ENCODE measurements around the gene CNTNAP3B.
"Not testable (repeated sequence)": the region's sequence is repeated elsewhere in the genome, so short reads cannot be mapped to it uniquely, and the experiment has no call there.

CNTNAP3B gene

GRCh38 chr9:42129073-42129729, at the start of gene CNTNAP3B:
Gene CNTNAP3B (minus strand): TSS chr9:42129426. CDS start chr9:42129094, 332 bp downstream.
- in situ Hi-C loops (cut with MboI; ENCODE audit: low sequenced_read_pairs), result not testable (repeated sequence)

GRCh38 chr9:42160299-42160698, 31.1 kb upstream of the CNTNAP3B start:
- in situ Hi-C loops (cut with MboI; ENCODE audit: low sequenced_read_pairs), result not testable (repeated sequence)

DNA sequence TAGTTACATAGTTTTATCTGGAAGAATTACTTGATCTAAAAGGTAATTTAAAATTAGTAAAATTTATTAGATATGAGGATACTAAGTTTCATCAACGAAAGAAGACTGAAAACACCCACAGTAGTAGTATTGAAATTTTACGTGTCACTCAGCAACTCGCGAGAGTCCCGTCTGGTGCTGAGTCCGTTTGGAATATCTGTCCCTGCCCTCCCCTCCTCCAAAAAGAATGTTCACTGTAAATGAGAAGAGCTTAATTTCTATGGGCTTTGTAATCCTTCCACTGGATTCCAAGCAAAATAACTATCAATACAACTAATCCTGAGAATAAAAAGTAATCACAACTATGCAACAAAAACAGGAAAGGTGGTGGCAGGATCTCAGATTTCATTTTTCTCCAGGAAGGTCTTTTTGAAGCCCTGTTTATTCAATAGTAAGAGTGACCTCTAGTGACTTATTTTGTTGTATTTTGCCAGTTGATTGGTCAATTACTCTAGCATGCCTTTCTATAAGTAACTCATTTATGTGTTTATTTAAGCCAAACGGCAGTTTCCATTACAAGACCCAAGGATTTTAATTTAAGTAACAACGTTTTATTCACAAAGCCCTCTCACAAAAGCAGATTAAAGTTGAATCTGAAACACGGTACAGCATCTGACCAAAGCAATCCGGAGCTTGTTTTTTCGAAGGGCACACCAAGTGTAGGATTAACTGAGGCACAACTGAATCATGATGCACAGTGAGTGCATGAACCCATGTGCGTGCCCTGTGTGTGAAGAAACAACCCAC, 2.0 kb downstream of the CNTNAP3B start:
- in situ Hi-C loops (cut with MboI; ENCODE audit: low sequenced_read_pairs), result not testable (repeated sequence)

DNA sequence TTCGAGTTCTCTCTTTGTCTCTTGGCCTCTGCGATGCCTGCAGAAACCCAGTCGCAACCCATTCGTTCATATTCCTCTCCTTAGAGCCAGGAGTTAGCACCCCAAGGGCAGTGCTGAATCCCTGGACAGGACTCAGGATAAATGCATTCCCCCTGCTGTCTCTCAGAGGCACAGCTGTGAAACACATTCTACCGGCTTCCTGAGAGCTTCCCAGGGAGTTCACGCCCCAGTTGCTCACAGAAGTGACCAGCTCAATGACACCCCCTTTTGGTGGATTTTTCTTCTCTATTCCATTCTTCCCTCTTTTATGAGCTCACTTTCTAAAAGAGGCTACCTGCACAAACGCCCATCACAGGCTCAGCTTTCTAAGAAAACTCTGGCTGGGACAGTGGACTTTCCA, 8.2 kb downstream of the CNTNAP3B start:
- in situ Hi-C loops (cut with MboI; ENCODE audit: low sequenced_read_pairs), result not testable (repeated sequence)

- in situ Hi-C loops (cut with MboI; ENCODE audit: low sequenced_read_pairs), result not testable (repeated sequence)
These were observed 33.3 kb downstream of the CNTNAP3B start for GRCh38 chr9:42095929-42096328.

DNA sequence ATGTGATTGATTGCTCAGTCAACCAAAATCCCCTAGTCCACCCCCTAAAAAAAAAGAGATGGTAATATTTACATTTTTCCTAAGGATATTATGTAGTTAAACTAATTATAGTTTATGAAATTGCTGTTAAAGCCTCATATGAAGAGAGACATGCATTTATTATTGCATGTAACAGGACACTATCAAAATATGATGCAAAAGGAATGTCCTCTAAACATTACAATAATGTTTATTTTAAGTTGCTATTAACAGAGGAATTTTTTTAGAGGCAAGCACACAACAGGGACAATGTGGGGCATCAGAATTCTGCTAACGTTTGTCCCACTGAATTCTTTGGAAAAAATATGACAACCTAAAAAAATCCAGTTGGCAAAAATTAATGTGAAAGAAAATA, 44.7 kb downstream of the CNTNAP3B start:
- in situ Hi-C loops (cut with MboI; ENCODE audit: low sequenced_read_pairs), result not testable (repeated sequence)

- in situ Hi-C loops (cut with MboI; ENCODE audit: low sequenced_read_pairs), result not testable (repeated sequence)
These were observed 45.2 kb downstream of the CNTNAP3B start for GRCh38 chr9:42083877-42084558.

GRCh38 chr9:42080376-42080775, 48.9 kb downstream of the CNTNAP3B start:
- in situ Hi-C loops (cut with MboI; ENCODE audit: low sequenced_read_pairs), result not testable (repeated sequence)

DNA sequence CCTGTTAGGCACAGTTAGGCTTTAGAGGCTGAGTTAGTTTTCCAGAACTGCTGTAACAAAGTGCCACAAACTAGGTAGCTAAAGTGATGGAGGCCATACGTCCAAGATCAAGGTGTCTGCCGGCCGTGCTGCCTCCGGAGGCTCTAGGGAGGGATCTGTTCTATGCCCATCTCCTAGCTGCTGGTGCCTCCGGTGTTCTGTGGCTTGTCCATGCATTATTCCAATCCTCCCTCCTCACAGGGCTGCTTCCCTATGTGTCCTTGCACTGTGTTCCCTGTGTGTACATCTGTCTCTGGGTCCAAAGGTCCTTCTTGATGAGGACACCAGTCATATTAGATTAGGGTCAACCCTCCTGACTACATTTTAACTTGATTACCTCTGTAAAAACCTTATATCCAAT, 54.4 kb downstream of the CNTNAP3B start:
- in situ Hi-C loops (cut with MboI; ENCODE audit: low sequenced_read_pairs), result not testable (repeated sequence)

GRCh38 chr9:42071026-42071425, 58.2 kb downstream of the CNTNAP3B start:
- in situ Hi-C loops (cut with MboI; ENCODE audit: low sequenced_read_pairs), result not testable (repeated sequence)

DNA sequence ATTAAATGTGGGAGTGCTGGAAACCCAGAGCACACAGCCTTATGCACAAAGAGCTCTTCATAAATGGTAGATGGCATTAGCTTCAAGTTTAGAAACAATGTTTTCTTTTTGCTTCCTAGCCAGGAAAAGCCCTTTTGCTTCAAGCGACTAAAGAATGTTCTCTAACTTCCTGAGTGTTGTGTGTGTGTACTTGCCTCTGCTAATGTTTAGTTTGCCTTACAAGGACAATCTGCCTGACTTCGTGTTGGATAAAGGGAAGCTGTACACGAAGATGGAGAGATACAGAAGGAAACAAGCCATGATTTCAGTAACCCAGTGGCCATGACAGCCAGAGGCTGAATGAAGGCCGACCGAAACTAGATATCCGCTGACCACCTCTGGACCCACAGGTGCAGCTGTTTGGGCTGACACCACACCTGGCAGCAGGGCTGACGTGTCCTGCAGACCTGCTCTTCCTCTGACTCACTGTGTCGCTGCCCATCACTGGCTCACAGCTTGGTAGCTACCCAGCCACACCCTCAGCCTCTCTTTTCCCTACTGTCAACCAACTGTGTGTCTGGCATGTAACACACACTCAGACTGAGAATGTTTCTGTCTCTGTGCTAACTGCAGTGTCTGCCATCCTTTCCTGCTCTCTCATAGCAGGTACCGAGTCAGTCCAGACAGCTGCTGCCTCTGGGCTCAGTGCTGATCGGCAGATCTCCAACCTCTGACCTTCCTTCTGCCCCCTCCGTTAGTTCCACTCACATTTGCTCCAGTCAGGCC, 59.0 kb downstream of the CNTNAP3B start:
- in situ Hi-C loops (cut with MboI; ENCODE audit: low sequenced_read_pairs), result not testable (repeated sequence)

GRCh38 chr9:42053874-42054273, 75.4 kb downstream of the CNTNAP3B start:
- in situ Hi-C loops (cut with MboI; ENCODE audit: low sequenced_read_pairs), result not testable (repeated sequence)

- in situ Hi-C loops (cut with MboI; ENCODE audit: low sequenced_read_pairs), result not testable (repeated sequence)
These were observed 78.5 kb downstream of the CNTNAP3B start for GRCh38 chr9:42050701-42051100.

DNA sequence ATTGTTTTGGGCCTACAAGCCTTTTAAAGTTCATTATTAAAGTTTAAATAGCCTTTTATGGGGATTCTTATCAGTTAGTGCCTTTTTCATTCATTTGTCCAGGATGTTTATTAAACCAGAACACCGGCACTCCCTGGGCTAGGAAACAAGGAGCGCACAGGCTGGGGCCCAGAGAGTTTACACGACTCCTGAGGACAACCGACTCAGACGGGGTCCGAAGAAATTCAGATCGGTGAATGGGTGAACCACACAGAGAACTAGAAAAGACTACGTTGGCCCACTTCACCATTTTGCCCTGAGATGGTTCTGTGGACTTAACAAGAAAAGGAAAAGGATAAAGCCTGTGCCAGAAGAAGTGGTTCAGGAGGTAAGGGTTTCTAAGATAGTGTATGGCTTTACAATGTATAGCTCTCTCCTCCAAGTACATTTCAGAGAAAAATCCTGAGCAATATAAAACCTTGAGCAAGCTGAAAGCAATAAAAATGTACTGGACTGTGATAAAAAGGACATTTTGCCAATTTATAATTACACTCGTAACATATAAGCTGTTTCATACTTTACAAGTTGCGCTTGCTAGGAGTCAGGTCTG, 84.7 kb downstream of the CNTNAP3B start:
- in situ Hi-C loops (cut with MboI; ENCODE audit: low sequenced_read_pairs), result not testable (repeated sequence)

DNA sequence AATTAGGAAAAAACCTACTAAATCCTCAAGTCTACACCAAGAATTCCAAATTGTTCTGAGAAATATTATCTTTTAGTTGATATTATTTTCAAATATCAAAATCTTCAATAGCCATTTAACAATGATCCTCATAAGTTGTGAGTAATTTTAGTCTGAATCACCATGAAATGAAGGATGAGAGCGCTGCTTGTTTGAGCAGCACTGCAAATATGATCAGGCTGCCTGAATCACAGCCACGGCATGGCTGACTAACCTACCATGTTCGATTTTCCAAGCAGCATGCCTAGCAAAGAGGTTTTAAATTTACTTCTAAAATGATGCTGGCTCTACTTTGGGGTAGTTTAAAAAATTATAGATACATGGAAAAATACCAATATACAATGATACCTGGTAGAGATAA, 95.7 kb downstream of the CNTNAP3B start:
- in situ Hi-C loops (cut with MboI; ENCODE audit: low sequenced_read_pairs), result not testable (repeated sequence)

DNA sequence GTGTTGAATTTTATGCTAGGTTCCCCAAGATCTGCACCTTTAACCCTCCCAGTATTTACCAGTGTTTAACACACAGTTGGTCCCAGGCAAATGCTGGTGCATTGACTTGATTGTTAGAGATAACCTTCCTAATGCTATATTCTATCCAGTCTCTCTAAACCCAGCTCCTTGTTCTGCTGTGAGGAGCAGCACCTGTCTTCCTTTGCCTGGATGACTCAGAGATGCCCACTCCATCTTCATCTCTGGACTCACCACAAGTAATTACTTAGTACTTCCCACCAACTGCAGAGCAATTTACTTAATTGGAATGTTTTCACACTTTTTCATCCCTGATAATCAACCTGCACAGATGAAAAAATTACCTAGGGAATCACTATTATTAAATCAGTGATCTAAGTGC, 108.6 kb downstream of the CNTNAP3B start:
- in situ Hi-C loops (cut with MboI; ENCODE audit: low sequenced_read_pairs), result not testable (repeated sequence)

DNA sequence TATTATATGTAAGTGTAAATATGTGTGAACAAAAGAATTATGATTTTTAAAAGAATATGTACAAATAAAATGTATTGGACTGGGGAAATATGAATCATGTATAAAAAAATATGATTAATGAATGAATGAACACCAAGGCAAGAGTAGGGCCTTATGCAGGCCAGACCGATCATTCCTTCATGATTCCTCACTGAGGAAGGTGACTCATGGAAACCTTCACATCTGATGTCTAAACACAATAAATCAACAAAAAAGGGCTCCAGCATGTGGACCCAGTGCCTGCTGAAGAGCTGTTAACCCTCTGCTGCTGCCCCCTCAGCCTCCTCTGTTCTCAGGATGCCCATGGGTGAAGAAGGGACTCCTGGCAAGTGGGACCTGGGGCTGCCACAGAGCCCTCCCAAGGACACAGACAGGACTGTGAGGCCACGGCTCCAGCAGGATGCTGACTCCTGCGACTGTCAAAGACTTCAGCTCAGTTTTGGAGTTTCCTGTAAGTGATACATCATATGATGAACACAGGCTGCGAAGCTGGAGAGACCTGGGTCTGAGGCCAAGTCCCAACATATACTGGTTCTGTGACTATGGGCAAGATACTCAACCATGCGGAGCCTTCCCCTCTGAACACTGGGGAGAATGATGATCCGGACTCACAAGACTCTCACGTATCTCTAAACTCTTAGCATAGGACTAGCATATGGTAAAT, 110.9 kb downstream of the CNTNAP3B start:
- in situ Hi-C loops (cut with MboI; ENCODE audit: low sequenced_read_pairs), result not testable (repeated sequence)

- in situ Hi-C loops (cut with MboI; ENCODE audit: low sequenced_read_pairs), result not testable (repeated sequence)
These were observed 114.9 kb downstream of the CNTNAP3B start for GRCh38 chr9:42014317-42014716.

GRCh38 chr9:41991607-41992006, 137.6 kb downstream of the CNTNAP3B start:
- in situ Hi-C loops (cut with MboI; ENCODE audit: low sequenced_read_pairs), result not testable (repeated sequence)

DNA sequence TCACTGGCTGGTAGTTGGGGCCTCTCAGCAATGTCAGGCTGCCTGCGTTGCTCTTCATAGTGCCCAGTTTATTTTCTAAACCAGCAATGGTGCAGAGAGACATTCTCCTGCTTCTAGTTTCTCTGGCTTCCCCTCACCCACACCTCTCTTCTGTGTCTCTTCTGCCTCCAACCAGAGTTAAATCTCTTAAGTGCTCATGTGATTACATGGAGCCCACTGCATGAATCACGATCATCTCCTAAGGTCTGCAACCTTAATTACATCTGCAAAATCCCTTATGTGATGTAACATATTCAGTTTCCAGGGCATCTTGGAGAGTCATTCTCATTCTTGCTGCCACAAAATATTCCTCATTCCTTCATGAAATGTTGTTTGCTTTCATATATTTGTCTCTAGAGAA, 149.0 kb downstream of the CNTNAP3B start:
- in situ Hi-C loops (cut with MboI; ENCODE audit: low sequenced_read_pairs), result not testable (repeated sequence)
